GM23338 (cell line): ENCODE results near the gene HIGD1B. TPM values are rescaled to one million over a fixed set of nuclear protein-coding genes. Genes with fewer than 3 reads are reported as not detected.

ENCODE experiments used
- ATAC-seq: fragments of 200-7000 bp; cut with Tn5 transposase; 3 replicates; pipeline ENCODE4 v1.9.1; 2020
- DNase-seq: peaks from one replicate; pipeline ENCODE4 v3.0.0-alpha.2; 2015; ENCODE audit warnings: low spot score
- H2AFZ ChIP-seq: fragments of 200-600 bp; sonication (generic); 2 replicates; pipeline ENCODE4 v1.8.0; 2016; ENCODE audit warnings: antibody characterized with exemption, mild to moderate bottlenecking, moderate library complexity
- H3F3A ChIP-seq: fragments of 200-600 bp; sonication (generic); replicated peaks from 2 replicates; pipeline ENCODE4 v1.8.0; 2017; ENCODE audit warnings: antibody characterized with exemption, mixed run types, low read depth
- H3K27ac ChIP-seq: fragments of 200-600 bp; sonication (generic); 2 replicates; pipeline ENCODE4 v1.6.1; 2016; ENCODE audit warnings: low read depth
- H3K27me3 ChIP-seq: fragments of 200-600 bp; sonication (generic); 2 replicates; pipeline ENCODE4 v1.8.0; 2016; ENCODE audit warnings: mild to moderate bottlenecking, mixed run types, moderate library complexity; ENCODE audit not compliant: insufficient read depth
- H3K36me3 ChIP-seq: fragments of 200-600 bp; sonication (generic); 2 replicates; pipeline ENCODE4 v1.8.0; 2016; ENCODE audit warnings: mild to moderate bottlenecking; ENCODE audit not compliant: insufficient read depth
- H3K4me1 ChIP-seq: fragments of 200-600 bp; sonication (generic); 2 replicates; pipeline ENCODE4 v1.8.0; 2016; ENCODE audit warnings: mild to moderate bottlenecking, moderate library complexity; ENCODE audit not compliant: insufficient read depth
- H3K4me2 ChIP-seq: fragments of 200-600 bp; sonication (generic); 2 replicates; pipeline ENCODE4 v1.7.1; 2017; ENCODE audit warnings: mixed run types
- H3K4me3 ChIP-seq: fragments of 200-600 bp; sonication (generic); 2 replicates; pipeline ENCODE4 v1.6.1; 2016; ENCODE audit warnings: mixed run types
- H3K79me2 ChIP-seq: fragments of 200-600 bp; sonication (generic); replicated peaks from 2 replicates; pipeline ENCODE4 v1.8.0; 2017; ENCODE audit warnings: mild to moderate bottlenecking; ENCODE audit not compliant: insufficient read depth
- H3K9me2 ChIP-seq: fragments of 200-600 bp; sonication (generic); 2 replicates; pipeline ENCODE4 v1.8.0; 2017; ENCODE audit not compliant: insufficient read depth
- H4K20me1 ChIP-seq: fragments of 200-600 bp; sonication (generic); replicated peaks from 2 replicates; pipeline ENCODE4 v1.8.0; 2017; ENCODE audit warnings: mild to moderate bottlenecking; ENCODE audit not compliant: insufficient read depth
- H3K27ac Mint-ChIP-seq: 2 replicates; pipeline ENCODE4 v1.8.0; 2020; ENCODE audit warnings: inconsistent platforms, mild to moderate bottlenecking, moderate library complexity, mixed read lengths
- H3K27me3 Mint-ChIP-seq: 3 replicates; pipeline ENCODE4 v1.8.0; 2022; ENCODE audit warnings: low read depth, mild to moderate bottlenecking, moderate library complexity, mixed read lengths, inconsistent platforms; ENCODE audit not compliant: insufficient read depth, poor library complexity
- H3K36me3 Mint-ChIP-seq: 3 replicates; pipeline ENCODE4 v1.8.0; 2021; ENCODE audit warnings: low read depth, mild to moderate bottlenecking, inconsistent platforms, moderate library complexity, mixed read lengths
- H3K4me1 Mint-ChIP-seq: 3 replicates; pipeline ENCODE4 v1.8.0; 2020; ENCODE audit warnings: mild to moderate bottlenecking, inconsistent platforms, mixed read lengths
- H3K4me3 Mint-ChIP-seq: 3 replicates; pipeline ENCODE4 v1.8.0; 2021; ENCODE audit warnings: moderate library complexity, mild to moderate bottlenecking, inconsistent platforms, mixed read lengths
- H3K9me3 Mint-ChIP-seq: 3 replicates; pipeline ENCODE4 v1.8.0; 2020; ENCODE audit warnings: moderate library complexity, mild to moderate bottlenecking, inconsistent platforms, mixed read lengths
- CREB1 ChIP-seq: fragments of 250-450 bp; sonication (Bioruptor Pico); IDR thresholded peaks from 2 replicates; pipeline ENCODE4 v1.5.0; 2020; ENCODE audit warnings: low read depth, mild to moderate bottlenecking, moderate library complexity
- EZH2 ChIP-seq: fragments of 200-600 bp; sonication (generic); IDR thresholded peaks from one replicate; pipeline ENCODE4 v1.8.0; 2017; ENCODE audit warnings: antibody characterized with exemption, mild to moderate bottlenecking, low read depth; ENCODE audit not compliant: unreplicated experiment
- EZH2phosphoT487 ChIP-seq: fragments of 200-600 bp; sonication (generic); IDR thresholded peaks from one replicate; pipeline ENCODE4 v1.8.1; 2018; ENCODE audit warnings: antibody characterized with exemption; ENCODE audit not compliant: unreplicated experiment
- JUNB ChIP-seq: IDR thresholded peaks from one replicate; pipeline ENCODE4 v1.6.1; 2016; ENCODE audit warnings: antibody characterized with exemption; ENCODE audit not compliant: unreplicated experiment
- POLR2AphosphoS5 ChIP-seq: IDR thresholded peaks from 2 replicates; pipeline ENCODE4 v1.6.1; 2016; ENCODE audit warnings: antibody characterized with exemption, low read depth
- STAT1 ChIP-seq: IDR thresholded peaks from one replicate; pipeline ENCODE4 v1.6.1; 2016; ENCODE audit warnings: antibody characterized with exemption; ENCODE audit not compliant: unreplicated experiment
- ZNF331 ChIP-seq: fragments of 250-450 bp; sonication (Bioruptor Pico); IDR thresholded peaks from 2 replicates; pipeline ENCODE4 v1.5.0; 2020; ENCODE audit warnings: low read depth, mild to moderate bottlenecking, moderate library complexity
- polyA plus RNA-seq: library from polyadenylated mRNA; unstranded; fragments of >200 nt; fragmentation: Nextera tagmentation; extraction: Ambion mirVana; gene quantifications from 2 replicates; pipeline ENCODE4 v1.2.1, GENCODE V29; 2016
- total RNA-seq: library from RNA; depleted of rRNA; stranded (reverse); fragments of >200 nt; shearing (Covaris generic); gene quantifications from 2 replicates; pipeline ENCODE4 v1.2.3, GENCODE V29; 2014
- TF ChIP-seq, protein P1 (sequence below): fragments of 250-450 bp; sonication (Bioruptor Pico); IDR thresholded peaks from 2 replicates; pipeline ENCODE4 v1.5.0; 2020; ENCODE audit warnings: mild to moderate bottlenecking, moderate library complexity
- TF ChIP-seq, protein P2 (sequence below): IDR thresholded peaks from 2 replicates; pipeline ENCODE4 v1.6.1; 2016; ENCODE audit warnings: antibody characterized with exemption
- TF ChIP-seq, protein P3 (sequence below): IDR thresholded peaks from one replicate; pipeline ENCODE4 v1.6.1; 2018; ENCODE audit warnings: antibody characterized with exemption; ENCODE audit not compliant: unreplicated experiment
- TF ChIP-seq, protein P4 (sequence below), 2 experiments: fragments of 200-600 bp in 1 of 2; sonication (generic) in 1 of 2; conservative IDR thresholded peaks; 2 replicates each; pipeline versions ENCODE4 v1.5.1 to v1.6.1; 2016 to 2017; ENCODE audit warnings: antibody characterized with exemption in 2 of 2, low read depth in 2 of 2, mild to moderate bottlenecking in 2 of 2, moderate library complexity in 1 of 2

The HIGD1B gene
- total and polyA plus RNA-seq, 2 experiments from 2014 or later: not detected

DNA sequence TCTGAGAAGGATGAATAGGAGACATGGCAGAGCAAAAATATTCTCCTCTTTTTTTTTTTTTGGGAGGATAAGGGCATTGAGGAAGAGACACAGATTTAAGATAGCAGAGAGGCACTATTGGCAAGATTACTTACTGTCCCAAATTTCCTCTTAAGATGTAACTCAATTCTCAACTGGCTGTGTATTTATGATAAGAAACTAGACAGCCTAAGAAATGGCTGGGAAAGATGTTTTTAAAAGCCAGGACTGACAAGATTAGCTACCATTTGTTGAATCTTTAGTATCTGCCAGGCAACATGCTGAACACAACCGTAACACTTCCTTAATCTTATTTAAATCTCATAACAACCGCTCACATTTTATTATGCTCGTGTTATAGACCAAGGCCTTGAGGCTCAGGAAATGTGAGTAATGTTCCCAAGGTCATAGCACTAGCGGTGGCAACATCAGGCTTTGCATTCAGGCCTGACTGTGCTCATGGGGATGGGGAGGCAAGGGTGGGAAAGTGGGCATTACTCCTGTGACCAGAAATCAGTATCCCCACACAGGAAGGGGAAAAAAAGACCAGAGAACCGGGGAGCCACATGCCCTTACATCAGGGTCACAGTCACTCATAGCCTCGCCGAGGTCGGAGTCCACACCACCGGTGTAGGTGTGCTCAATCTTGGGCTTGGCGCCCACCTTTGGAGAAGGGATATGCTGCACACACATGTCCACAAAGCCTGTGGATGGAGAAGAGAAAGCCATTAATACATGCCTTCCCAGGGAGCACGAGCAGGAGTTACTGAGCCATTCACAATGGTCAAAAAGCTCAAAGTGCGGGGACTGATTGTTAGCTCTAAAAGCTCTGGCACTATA lies 15.6 kb downstream of the HIGD1B start:
- peaks cover 2% of the 10 kb centered on the region for H3K27me3 Mint-ChIP-seq
- H3K4me2 ChIP-seq: no peak overlapping the region
- no peak overlapping the region for H3K27ac ChIP-seq
- H3K4me3 ChIP-seq: no peak overlapping the region
- DNase-seq: no peak
- no peaks in the 10 kb centered on the region for H3K9me3 Mint-ChIP-seq
- peaks cover 70% of the 10 kb centered on the region for H3K36me3 Mint-ChIP-seq
- peaks cover 22% of the 10 kb centered on the region for H3F3A ChIP-seq
- H3K4me1 ChIP-seq: no peaks in the 10 kb centered on the region
- TF ChIP-seq STAT1: no peak
- TF ChIP-seq, protein P1, sequence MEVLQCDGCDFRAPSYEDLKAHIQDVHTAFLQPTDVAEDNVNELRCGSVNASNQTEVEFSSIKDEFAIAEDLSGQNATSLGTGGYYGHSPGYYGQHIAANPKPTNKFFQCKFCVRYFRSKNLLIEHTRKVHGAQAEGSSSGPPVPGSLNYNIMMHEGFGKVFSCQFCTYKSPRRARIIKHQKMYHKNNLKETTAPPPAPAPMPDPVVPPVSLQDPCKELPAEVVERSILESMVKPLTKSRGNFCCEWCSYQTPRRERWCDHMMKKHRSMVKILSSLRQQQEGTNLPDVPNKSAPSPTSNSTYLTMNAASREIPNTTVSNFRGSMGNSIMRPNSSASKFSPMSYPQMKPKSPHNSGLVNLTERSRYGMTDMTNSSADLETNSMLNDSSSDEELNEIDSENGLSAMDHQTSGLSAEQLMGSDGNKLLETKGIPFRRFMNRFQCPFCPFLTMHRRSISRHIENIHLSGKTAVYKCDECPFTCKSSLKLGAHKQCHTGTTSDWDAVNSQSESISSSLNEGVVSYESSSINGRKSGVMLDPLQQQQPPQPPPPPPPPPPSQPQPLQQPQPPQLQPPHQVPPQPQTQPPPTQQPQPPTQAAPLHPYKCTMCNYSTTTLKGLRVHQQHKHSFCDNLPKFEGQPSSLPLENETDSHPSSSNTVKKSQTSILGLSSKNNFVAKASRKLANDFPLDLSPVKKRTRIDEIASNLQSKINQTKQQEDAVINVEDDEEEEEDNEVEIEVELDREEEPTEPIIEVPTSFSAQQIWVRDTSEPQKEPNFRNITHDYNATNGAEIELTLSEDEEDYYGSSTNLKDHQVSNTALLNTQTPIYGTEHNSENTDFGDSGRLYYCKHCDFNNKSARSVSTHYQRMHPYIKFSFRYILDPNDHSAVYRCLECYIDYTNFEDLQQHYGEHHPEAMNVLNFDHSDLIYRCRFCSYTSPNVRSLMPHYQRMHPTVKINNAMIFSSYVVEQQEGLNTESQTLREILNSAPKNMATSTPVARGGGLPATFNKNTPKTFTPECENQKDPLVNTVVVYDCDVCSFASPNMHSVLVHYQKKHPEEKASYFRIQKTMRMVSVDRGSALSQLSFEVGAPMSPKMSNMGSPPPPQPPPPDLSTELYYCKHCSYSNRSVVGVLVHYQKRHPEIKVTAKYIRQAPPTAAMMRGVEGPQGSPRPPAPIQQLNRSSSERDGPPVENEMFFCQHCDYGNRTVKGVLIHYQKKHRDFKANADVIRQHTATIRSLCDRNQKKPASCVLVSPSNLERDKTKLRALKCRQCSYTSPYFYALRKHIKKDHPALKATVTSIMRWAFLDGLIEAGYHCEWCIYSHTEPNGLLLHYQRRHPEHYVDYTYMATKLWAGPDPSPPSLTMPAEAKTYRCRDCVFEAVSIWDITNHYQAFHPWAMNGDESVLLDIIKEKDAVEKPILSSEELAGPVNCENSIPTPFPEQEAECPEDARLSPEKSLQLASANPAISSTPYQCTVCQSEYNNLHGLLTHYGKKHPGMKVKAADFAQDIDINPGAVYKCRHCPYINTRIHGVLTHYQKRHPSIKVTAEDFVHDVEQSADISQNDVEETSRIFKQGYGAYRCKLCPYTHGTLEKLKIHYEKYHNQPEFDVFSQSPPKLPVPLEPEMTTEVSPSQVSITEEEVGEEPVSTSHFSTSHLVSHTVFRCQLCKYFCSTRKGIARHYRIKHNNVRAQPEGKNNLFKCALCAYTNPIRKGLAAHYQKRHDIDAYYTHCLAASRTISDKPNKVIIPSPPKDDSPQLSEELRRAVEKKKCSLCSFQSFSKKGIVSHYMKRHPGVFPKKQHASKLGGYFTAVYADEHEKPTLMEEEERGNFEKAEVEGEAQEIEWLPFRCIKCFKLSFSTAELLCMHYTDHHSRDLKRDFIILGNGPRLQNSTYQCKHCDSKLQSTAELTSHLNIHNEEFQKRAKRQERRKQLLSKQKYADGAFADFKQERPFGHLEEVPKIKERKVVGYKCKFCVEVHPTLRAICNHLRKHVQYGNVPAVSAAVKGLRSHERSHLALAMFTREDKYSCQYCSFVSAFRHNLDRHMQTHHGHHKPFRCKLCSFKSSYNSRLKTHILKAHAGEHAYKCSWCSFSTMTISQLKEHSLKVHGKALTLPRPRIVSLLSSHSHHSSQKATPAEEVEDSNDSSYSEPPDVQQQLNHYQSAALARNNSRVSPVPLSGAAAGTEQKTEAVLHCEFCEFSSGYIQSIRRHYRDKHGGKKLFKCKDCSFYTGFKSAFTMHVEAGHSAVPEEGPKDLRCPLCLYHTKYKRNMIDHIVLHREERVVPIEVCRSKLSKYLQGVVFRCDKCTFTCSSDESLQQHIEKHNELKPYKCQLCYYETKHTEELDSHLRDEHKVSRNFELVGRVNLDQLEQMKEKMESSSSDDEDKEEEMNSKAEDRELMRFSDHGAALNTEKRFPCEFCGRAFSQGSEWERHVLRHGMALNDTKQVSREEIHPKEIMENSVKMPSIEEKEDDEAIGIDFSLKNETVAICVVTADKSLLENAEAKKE (CRISPR knock-in tag): no peak
- TF ChIP-seq JUNB: no peak
- TF ChIP-seq EZH2: no peak
- TF ChIP-seq CREB1: no peak
- no peak for TF ChIP-seq POLR2AphosphoS5
- no peak for TF ChIP-seq ZNF331 (CRISPR knock-in tag)
- TF ChIP-seq, protein P2, sequence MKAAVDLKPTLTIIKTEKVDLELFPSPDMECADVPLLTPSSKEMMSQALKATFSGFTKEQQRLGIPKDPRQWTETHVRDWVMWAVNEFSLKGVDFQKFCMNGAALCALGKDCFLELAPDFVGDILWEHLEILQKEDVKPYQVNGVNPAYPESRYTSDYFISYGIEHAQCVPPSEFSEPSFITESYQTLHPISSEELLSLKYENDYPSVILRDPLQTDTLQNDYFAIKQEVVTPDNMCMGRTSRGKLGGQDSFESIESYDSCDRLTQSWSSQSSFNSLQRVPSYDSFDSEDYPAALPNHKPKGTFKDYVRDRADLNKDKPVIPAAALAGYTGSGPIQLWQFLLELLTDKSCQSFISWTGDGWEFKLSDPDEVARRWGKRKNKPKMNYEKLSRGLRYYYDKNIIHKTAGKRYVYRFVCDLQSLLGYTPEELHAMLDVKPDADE: no peak
- TF ChIP-seq, protein P3, sequence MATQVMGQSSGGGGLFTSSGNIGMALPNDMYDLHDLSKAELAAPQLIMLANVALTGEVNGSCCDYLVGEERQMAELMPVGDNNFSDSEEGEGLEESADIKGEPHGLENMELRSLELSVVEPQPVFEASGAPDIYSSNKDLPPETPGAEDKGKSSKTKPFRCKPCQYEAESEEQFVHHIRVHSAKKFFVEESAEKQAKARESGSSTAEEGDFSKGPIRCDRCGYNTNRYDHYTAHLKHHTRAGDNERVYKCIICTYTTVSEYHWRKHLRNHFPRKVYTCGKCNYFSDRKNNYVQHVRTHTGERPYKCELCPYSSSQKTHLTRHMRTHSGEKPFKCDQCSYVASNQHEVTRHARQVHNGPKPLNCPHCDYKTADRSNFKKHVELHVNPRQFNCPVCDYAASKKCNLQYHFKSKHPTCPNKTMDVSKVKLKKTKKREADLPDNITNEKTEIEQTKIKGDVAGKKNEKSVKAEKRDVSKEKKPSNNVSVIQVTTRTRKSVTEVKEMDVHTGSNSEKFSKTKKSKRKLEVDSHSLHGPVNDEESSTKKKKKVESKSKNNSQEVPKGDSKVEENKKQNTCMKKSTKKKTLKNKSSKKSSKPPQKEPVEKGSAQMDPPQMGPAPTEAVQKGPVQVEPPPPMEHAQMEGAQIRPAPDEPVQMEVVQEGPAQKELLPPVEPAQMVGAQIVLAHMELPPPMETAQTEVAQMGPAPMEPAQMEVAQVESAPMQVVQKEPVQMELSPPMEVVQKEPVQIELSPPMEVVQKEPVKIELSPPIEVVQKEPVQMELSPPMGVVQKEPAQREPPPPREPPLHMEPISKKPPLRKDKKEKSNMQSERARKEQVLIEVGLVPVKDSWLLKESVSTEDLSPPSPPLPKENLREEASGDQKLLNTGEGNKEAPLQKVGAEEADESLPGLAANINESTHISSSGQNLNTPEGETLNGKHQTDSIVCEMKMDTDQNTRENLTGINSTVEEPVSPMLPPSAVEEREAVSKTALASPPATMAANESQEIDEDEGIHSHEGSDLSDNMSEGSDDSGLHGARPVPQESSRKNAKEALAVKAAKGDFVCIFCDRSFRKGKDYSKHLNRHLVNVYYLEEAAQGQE: no peak
- no peak for TF ChIP-seq EZH2phosphoT487
- TF ChIP-seq, protein P4, sequence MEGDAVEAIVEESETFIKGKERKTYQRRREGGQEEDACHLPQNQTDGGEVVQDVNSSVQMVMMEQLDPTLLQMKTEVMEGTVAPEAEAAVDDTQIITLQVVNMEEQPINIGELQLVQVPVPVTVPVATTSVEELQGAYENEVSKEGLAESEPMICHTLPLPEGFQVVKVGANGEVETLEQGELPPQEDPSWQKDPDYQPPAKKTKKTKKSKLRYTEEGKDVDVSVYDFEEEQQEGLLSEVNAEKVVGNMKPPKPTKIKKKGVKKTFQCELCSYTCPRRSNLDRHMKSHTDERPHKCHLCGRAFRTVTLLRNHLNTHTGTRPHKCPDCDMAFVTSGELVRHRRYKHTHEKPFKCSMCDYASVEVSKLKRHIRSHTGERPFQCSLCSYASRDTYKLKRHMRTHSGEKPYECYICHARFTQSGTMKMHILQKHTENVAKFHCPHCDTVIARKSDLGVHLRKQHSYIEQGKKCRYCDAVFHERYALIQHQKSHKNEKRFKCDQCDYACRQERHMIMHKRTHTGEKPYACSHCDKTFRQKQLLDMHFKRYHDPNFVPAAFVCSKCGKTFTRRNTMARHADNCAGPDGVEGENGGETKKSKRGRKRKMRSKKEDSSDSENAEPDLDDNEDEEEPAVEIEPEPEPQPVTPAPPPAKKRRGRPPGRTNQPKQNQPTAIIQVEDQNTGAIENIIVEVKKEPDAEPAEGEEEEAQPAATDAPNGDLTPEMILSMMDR (conservative IDR thresholded peaks at IDR 0.05; ENCODE audit: low read depth in 2 of 2): no peak
- no peak for ATAC-seq
- H3K4me1 Mint-ChIP-seq: no peaks in the 10 kb centered on the region
- no peak overlapping the region for H2AFZ ChIP-seq
- H3K27me3 ChIP-seq: no peaks in the 10 kb centered on the region
- peaks cover 34% of the 10 kb centered on the region for H3K36me3 ChIP-seq
- H3K79me2 ChIP-seq: no peaks in the 10 kb centered on the region
- H3K9me2 ChIP-seq: no peaks in the 10 kb centered on the region
- no peak overlapping the region; the same call in 1 of the 2 replicates for H3K27ac Mint-ChIP-seq
- no peak overlapping the region for H3K4me3 Mint-ChIP-seq
- peaks cover 13% of the 10 kb centered on the region for H4K20me1 ChIP-seq
